Measurements from ENCODE around the gene SEMA3C.

SEMA3C gene

DNA sequence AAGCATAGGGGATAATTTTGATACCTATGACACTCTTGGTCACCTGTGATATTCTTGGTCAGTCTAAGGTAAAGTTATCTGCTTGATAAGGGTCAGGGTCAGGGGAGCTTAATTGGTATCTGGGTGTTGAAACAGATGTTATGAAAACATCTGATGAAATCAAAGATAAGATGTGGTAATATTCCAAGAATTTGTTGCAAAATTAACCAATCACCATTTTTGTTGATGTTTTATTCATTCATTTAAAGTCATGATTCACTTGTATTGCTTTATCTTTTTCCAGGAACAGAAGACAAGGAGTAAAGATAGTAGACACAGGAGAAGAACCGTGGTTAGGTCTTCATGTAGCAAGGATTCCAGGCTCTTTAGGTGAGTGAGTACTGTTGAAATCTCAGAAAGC, 103.1 kb downstream of the SEMA3C start:
- H3K27ac ChIP-seq (ENCODE audit: insufficient read depth, low read length, poor library complexity, severe bottlenecking): no peak overlapping the region
- H3K4me3 ChIP-seq (ENCODE audit: insufficient read depth, low read depth, low read length, poor library complexity, severe bottlenecking): no peak overlapping the region
- no peaks in the 10 kb centered on the region for H3K36me3 ChIP-seq (ENCODE audit: control insufficient read depth, insufficient read depth, low read length)
- H3K27me3 ChIP-seq (replicated peaks; ENCODE audit: control insufficient read depth, insufficient read depth, low read length, poor library complexity, severe bottlenecking): no peaks in the 10 kb centered on the region
- no peaks in the 10 kb centered on the region for H3K4me1 ChIP-seq (ENCODE audit: control insufficient read depth, insufficient read depth, low read length, poor library complexity, severe bottlenecking)
- no peak for DNase-seq
- no peaks in the 10 kb centered on the region for H3K9me3 ChIP-seq (ENCODE audit: control insufficient read depth, low read length)

DNA sequence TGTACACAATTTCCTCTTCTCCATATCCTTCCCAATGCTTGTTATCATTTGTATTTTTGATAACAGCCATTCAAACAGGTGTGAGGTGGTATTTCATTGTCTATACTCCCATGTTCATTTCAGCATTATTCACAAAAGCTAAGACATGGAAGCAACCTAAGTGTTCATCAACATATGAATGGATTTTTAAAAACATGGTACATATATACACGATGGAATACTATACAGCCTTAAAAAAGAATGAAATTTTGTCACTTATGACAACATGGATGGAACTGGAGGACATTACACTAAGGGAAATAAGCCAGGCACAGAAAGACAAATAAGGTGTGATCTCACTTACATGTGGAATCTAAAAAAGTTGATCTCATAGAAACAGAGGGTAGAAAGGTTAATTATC, 109.3 kb downstream of the SEMA3C start:
- H3K27ac ChIP-seq (ENCODE audit: insufficient read depth, low read length, poor library complexity, severe bottlenecking): no peak overlapping the region

DNA sequence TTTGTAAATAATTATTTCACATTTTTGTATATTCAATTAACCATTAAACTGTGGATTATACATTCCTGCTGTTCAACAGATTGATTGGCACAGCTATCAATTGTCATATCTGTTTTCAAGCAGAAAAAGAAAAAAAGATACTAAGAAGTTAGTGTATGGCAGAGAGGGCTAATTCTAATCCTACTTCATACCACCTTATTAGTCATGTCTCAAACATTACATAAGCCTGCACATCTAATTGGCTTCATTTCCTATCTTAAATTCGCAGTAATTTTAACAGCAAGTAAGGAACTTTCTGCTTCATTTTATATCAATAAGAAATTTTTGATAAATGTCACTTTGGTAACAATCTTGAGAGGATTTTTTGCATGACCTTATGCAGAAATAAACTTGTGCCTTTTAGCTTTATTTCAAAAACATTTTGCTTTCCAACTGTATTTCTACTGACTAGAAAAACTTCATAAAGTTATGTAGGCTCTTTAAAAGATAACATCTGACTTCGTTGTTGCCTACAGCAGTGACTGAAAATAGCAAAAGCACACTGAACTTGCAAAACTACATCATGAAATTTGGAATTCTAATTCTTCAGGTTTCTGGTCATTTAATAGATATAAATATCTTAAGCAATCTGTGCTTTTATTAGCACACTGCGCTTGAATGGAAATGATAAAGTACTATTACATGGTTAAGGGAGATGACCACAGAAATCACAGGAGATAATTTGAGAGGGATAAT, 111.5 kb downstream of the SEMA3C start:
- Histone ChIP-seq H3K4me3 (ENCODE audit: insufficient read depth, low read depth, low read length, poor library complexity, severe bottlenecking) (no peak overlapping the region), H3K4me1 (ENCODE audit: control insufficient read depth, insufficient read depth, low read length, poor library complexity, severe bottlenecking) (no peaks in the 10 kb centered on the region), H3K36me3 (ENCODE audit: control insufficient read depth, insufficient read depth, low read length) (no peaks in the 10 kb centered on the region), H3K27ac (ENCODE audit: insufficient read depth, low read length, poor library complexity, severe bottlenecking) (no peak overlapping the region), H3K27me3 (replicated peaks; ENCODE audit: control insufficient read depth, insufficient read depth, low read length, poor library complexity, severe bottlenecking) (no peaks in the 10 kb centered on the region), H3K9me3 (ENCODE audit: control insufficient read depth, low read length) (no peaks in the 10 kb centered on the region)
- no peak for DNase-seq

More for the DNA sequence above, 109.3 kb downstream of the SEMA3C start:
- Histone ChIP-seq H3K27me3 (replicated peaks; ENCODE audit: control insufficient read depth, insufficient read depth, low read length, poor library complexity, severe bottlenecking) (no peaks in the 10 kb centered on the region), H3K4me3 (ENCODE audit: insufficient read depth, low read depth, low read length, poor library complexity, severe bottlenecking) (no peak overlapping the region), H3K9me3 (ENCODE audit: control insufficient read depth, low read length) (no peaks in the 10 kb centered on the region), H3K36me3 (ENCODE audit: control insufficient read depth, insufficient read depth, low read length) (no peaks in the 10 kb centered on the region), H3K4me1 (ENCODE audit: control insufficient read depth, insufficient read depth, low read length, poor library complexity, severe bottlenecking) (no peaks in the 10 kb centered on the region)
- DNase-seq: no peak

DNA sequence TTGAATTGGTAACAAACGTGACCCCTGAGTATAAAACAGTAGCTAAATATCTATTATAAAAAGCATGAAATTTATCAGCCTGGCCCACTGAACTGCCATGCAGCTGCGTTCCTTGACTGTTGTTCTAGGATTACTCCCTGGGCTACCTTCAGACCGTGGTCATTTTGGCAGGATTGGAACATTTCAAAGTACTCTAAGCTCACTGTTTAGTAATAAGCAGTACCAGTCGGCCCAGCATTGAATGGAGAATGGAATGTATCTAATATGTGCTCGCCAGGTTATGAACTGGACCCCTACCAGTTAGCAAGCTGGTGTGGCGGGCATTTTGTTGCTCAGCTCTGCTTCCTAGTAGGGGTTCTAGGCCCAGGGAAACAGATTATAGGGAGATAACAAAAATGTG, 112.2 kb downstream of the SEMA3C start:
- no peak for DNase-seq
- no peak overlapping the region for H3K4me3 ChIP-seq (ENCODE audit: insufficient read depth, low read depth, low read length, poor library complexity, severe bottlenecking)
- H3K4me1 ChIP-seq (ENCODE audit: control insufficient read depth, insufficient read depth, low read length, poor library complexity, severe bottlenecking): no peaks in the 10 kb centered on the region
- no peaks in the 10 kb centered on the region for H3K9me3 ChIP-seq (ENCODE audit: control insufficient read depth, low read length)
- no peak overlapping the region for H3K27ac ChIP-seq (ENCODE audit: insufficient read depth, low read length, poor library complexity, severe bottlenecking)
- no peaks in the 10 kb centered on the region for H3K27me3 ChIP-seq (replicated peaks; ENCODE audit: control insufficient read depth, insufficient read depth, low read length, poor library complexity, severe bottlenecking)
- H3K36me3 ChIP-seq (ENCODE audit: control insufficient read depth, insufficient read depth, low read length): no peaks in the 10 kb centered on the region

DNA sequence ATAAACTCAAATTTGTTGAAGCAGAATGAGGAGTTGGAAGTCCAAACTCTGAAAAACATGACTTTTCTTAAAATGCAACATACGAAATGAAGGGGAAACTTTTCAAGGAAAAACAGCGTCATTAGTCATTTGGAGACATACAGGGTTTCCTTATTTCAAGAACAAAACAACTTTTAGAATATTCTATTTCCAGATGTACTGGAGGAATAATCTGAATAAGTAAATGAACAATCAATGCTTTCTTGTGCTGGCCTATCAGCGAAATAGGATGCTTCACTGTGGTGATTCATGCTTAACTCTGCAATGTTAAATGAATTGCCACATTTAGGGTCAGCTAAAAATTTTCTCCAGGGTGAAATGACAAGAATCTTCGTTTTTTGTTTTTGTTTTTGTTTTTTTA, 114.3 kb downstream of the SEMA3C start:
- DNase-seq: no peak
- Histone ChIP-seq H3K4me3 (ENCODE audit: insufficient read depth, low read depth, low read length, poor library complexity, severe bottlenecking) (no peak overlapping the region), H3K36me3 (ENCODE audit: control insufficient read depth, insufficient read depth, low read length) (no peaks in the 10 kb centered on the region)

DNA sequence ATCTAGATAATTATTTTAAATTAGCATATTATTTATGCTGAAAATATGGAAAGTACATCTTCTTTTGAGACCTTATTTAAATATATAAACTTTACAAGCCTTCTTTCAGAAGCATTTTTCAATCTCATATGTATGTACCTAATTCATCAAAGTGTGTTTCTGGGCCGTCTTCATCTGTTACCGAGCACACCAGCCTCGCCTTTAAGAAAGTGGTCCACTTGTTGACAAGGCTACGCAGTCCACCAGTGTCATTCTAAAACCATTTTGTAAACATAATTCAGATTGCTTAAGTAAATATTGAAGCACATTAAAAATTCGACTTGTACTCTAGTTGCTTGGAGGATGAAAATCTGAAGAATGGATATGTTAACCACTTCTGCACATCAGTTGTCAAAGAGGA, 116.3 kb downstream of the SEMA3C start:
- Histone ChIP-seq H3K27me3 (replicated peaks; ENCODE audit: control insufficient read depth, insufficient read depth, low read length, poor library complexity, severe bottlenecking) (no peaks in the 10 kb centered on the region), H3K9me3 (ENCODE audit: control insufficient read depth, low read length) (no peaks in the 10 kb centered on the region), H3K4me1 (ENCODE audit: control insufficient read depth, insufficient read depth, low read length, poor library complexity, severe bottlenecking) (no peaks in the 10 kb centered on the region), H3K27ac (ENCODE audit: insufficient read depth, low read length, poor library complexity, severe bottlenecking) (no peak overlapping the region), H3K4me3 (ENCODE audit: insufficient read depth, low read depth, low read length, poor library complexity, severe bottlenecking) (no peak overlapping the region), H3K36me3 (ENCODE audit: control insufficient read depth, insufficient read depth, low read length) (no peaks in the 10 kb centered on the region)
- DNase-seq: no peak

More for the DNA sequence above, 114.3 kb downstream of the SEMA3C start:
- no peak overlapping the region for H3K27ac ChIP-seq (ENCODE audit: insufficient read depth, low read length, poor library complexity, severe bottlenecking)
- no peaks in the 10 kb centered on the region for H3K4me1 ChIP-seq (ENCODE audit: control insufficient read depth, insufficient read depth, low read length, poor library complexity, severe bottlenecking)
- H3K9me3 ChIP-seq (ENCODE audit: control insufficient read depth, low read length): no peaks in the 10 kb centered on the region
- no peaks in the 10 kb centered on the region for H3K27me3 ChIP-seq (replicated peaks; ENCODE audit: control insufficient read depth, insufficient read depth, low read length, poor library complexity, severe bottlenecking)

DNA sequence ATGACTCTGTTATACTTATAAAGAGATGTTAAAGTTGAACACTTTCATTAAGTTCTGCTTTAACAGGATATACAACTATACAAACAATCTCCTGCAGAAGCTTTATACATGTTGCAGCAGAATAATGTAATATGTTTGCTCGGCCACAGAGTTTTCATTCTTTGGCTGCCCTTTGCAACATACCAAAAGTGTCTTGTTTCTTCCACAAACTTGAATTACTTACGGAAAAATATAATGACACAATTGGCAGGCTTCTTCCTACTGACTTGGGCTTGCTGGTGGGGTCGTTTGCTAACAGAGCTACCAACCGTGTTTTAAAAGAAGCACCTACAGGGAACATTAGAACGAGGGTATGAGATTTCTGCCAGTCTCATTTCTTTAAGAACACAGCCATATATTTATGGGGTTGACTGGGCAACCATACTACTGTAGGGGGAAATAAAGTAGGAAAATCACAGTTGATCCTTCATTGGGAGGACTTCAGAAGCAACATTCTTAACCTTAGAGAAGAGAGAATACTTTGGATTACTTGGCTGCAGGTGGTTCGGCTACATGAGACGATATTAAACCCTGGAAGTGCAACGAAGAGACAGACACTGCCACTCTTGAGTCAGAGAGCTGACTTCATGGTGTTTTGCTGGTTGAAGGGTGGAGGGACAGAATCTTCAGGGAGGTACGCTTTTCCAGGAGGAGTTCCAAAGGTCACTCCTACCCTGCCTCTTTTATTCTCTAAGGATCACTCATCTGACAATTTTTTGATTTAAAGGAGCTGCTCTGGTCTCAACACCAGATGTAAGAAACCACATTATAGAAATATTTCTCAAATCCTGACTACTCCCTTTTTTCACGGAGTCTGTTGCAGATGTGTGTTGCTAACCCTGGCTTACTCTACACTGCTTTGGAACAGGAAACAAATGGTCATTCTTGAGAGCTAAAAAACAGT, 123.9 kb downstream of the SEMA3C start:
- Histone ChIP-seq H3K4me1 (ENCODE audit: control insufficient read depth, insufficient read depth, low read length, poor library complexity, severe bottlenecking) (no peaks in the 10 kb centered on the region), H3K27me3 (replicated peaks; ENCODE audit: control insufficient read depth, insufficient read depth, low read length, poor library complexity, severe bottlenecking) (no peaks in the 10 kb centered on the region), H3K36me3 (ENCODE audit: control insufficient read depth, insufficient read depth, low read length) (no peaks in the 10 kb centered on the region), H3K27ac (ENCODE audit: insufficient read depth, low read length, poor library complexity, severe bottlenecking) (no peak overlapping the region), H3K9me3 (ENCODE audit: control insufficient read depth, low read length) (no peaks in the 10 kb centered on the region), H3K4me3 (ENCODE audit: insufficient read depth, low read depth, low read length, poor library complexity, severe bottlenecking) (no peak overlapping the region)
- DNase-seq: no peak

DNA sequence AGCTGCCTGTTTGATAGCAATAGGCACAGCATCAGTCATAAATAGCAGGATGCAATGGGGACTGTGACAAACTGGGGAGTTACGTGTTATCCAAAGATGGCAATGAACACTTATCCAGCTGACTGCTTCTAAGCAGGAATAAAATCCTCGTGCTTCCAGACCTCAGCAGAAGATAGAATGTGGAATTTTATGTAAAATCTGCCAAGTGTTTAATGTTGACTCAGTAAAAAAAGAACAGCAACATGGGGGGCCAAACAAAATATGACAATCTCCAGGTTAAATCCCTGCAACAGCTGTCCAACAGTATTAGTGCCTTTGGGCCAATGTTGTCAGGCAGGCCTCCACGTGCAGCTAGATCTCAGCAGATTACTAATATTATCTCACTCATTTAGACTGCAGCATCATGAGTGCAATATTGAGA, 127.3 kb downstream of the SEMA3C start:
- no peaks in the 10 kb centered on the region for H3K27me3 ChIP-seq (replicated peaks; ENCODE audit: control insufficient read depth, insufficient read depth, low read length, poor library complexity, severe bottlenecking)
- no peaks in the 10 kb centered on the region for H3K36me3 ChIP-seq (ENCODE audit: control insufficient read depth, insufficient read depth, low read length)
- H3K4me1 ChIP-seq (ENCODE audit: control insufficient read depth, insufficient read depth, low read length, poor library complexity, severe bottlenecking): no peaks in the 10 kb centered on the region
- no peak overlapping the region for H3K4me3 ChIP-seq (ENCODE audit: insufficient read depth, low read depth, low read length, poor library complexity, severe bottlenecking)
- H3K27ac ChIP-seq (ENCODE audit: insufficient read depth, low read length, poor library complexity, severe bottlenecking): no peak overlapping the region
- DNase-seq: no peak
- no peaks in the 10 kb centered on the region for H3K9me3 ChIP-seq (ENCODE audit: control insufficient read depth, low read length)

DNA sequence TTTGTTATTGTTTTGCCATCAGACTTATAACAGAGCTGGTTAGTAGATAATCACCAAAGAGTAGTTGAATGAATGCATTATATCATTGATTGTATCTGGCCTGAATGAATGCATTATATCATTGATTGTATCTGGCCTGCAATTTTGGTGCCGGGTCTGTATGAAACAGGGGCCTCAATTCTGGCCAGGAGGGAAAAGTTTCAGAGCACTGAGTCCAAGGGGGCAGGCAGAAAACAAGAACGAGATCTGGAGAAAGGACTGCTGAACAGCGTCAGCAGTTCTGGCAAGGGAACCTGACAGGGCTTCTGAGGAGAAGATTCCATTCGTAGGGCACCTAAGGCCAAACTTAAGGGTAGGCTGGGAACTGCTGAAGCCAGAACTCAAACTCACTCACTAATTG, 128.0 kb downstream of the SEMA3C start:
- H3K9me3 ChIP-seq (ENCODE audit: control insufficient read depth, low read length): no peaks in the 10 kb centered on the region
- H3K36me3 ChIP-seq (ENCODE audit: control insufficient read depth, insufficient read depth, low read length): no peaks in the 10 kb centered on the region

DNA sequence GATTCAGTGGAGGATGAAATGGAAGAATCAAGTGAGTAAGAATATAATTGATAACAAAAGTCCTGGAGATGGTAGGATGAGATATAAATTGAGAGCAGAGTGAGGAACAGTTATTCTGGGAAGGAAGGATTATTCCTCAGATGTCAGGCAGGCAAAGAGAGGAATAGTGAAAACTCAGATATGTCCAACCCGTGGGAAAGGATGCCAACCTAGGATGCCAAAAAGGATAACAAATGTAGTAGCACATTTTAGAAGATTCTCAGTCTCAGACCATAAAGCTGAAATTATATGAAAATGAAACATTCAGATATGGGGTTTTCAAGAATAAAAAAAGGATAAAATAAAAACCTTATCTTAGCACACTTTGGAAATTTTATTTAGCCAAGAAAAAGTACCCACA, 131.1 kb downstream of the SEMA3C start:
- Histone ChIP-seq H3K27ac (ENCODE audit: insufficient read depth, low read length, poor library complexity, severe bottlenecking) (no peak overlapping the region), H3K27me3 (replicated peaks; ENCODE audit: control insufficient read depth, insufficient read depth, low read length, poor library complexity, severe bottlenecking) (no peaks in the 10 kb centered on the region), H3K4me1 (ENCODE audit: control insufficient read depth, insufficient read depth, low read length, poor library complexity, severe bottlenecking) (no peaks in the 10 kb centered on the region), H3K36me3 (ENCODE audit: control insufficient read depth, insufficient read depth, low read length) (no peaks in the 10 kb centered on the region), H3K9me3 (ENCODE audit: control insufficient read depth, low read length) (no peaks in the 10 kb centered on the region), H3K4me3 (ENCODE audit: insufficient read depth, low read depth, low read length, poor library complexity, severe bottlenecking) (no peak overlapping the region)
- no peak for DNase-seq

More for the DNA sequence above, 128.0 kb downstream of the SEMA3C start:
- Histone ChIP-seq H3K4me1 (ENCODE audit: control insufficient read depth, insufficient read depth, low read length, poor library complexity, severe bottlenecking) (no peaks in the 10 kb centered on the region), H3K27me3 (replicated peaks; ENCODE audit: control insufficient read depth, insufficient read depth, low read length, poor library complexity, severe bottlenecking) (no peaks in the 10 kb centered on the region), H3K4me3 (ENCODE audit: insufficient read depth, low read depth, low read length, poor library complexity, severe bottlenecking) (no peak overlapping the region), H3K27ac (ENCODE audit: insufficient read depth, low read length, poor library complexity, severe bottlenecking) (no peak overlapping the region)
- DNase-seq: no peak

All from effector memory CD4-positive, alpha-beta T cell (primary cell).